Ishikawa (cell line): ENCODE data around the gene PTPN7.

Source experiments
- CEBPB ChIP-seq: IDR thresholded peaks from 2 replicates; pipeline ENCODE4 v1.6.1; 2012
- CREB1 ChIP-seq: IDR thresholded peaks from 2 replicates; pipeline ENCODE4 v1.6.1; 2012; ENCODE audit warnings: low read depth
- EGR1 ChIP-seq: IDR thresholded peaks from 2 replicates; pipeline ENCODE4 v1.6.1; 2012
- EP300 ChIP-seq: IDR thresholded peaks from 2 replicates; pipeline ENCODE4 v1.6.1; 2012; ENCODE audit warnings: borderline replicate concordance
- FOXM1 ChIP-seq: IDR thresholded peaks from 2 replicates; pipeline ENCODE4 v1.6.1; 2012; ENCODE audit warnings: low read depth, borderline replicate concordance
- MAX ChIP-seq: IDR thresholded peaks from 2 replicates; pipeline ENCODE4 v1.6.1; 2012
- NFIC ChIP-seq: IDR thresholded peaks from 2 replicates; pipeline ENCODE4 v1.6.1; 2012
- RAD21 ChIP-seq: IDR thresholded peaks from 2 replicates; pipeline ENCODE4 v1.6.1; 2012; ENCODE audit warnings: low read depth
- REST ChIP-seq: IDR thresholded peaks from 2 replicates; pipeline ENCODE4 v1.6.1; 2012; ENCODE audit warnings: low read depth, mild to moderate bottlenecking
- TAF1 ChIP-seq: IDR thresholded peaks from 2 replicates; pipeline ENCODE4 v1.6.1; 2012; ENCODE audit warnings: low read depth, mild to moderate bottlenecking
- TCF12 ChIP-seq: IDR thresholded peaks from 2 replicates; pipeline ENCODE4 v1.6.1; 2012; ENCODE audit warnings: low read depth
- TEAD4 ChIP-seq: IDR thresholded peaks from 2 replicates; pipeline ENCODE4 v1.6.1; 2012
- USF1 ChIP-seq: IDR thresholded peaks from 2 replicates; pipeline ENCODE4 v1.6.1; 2012
- YY1 ChIP-seq: IDR thresholded peaks from 2 replicates; pipeline ENCODE4 v1.6.1; 2012; ENCODE audit warnings: low read depth
- ZBTB7A ChIP-seq: IDR thresholded peaks from 2 replicates; pipeline ENCODE4 v1.6.1; 2012; ENCODE audit warnings: low read depth

PTPN7 gene

GRCh38 chr1:202170726-202171125 is 10.3 kb upstream of the PTPN7 start:
- TF ChIP-seq EGR1 (no peak), USF1 (no peak), CEBPB (no peak), MAX (no peak)

GRCh38 chr1:202168861-202169260 is 8.5 kb upstream of the PTPN7 start:
- no peak for TF ChIP-seq CEBPB
- no peak for TF ChIP-seq TCF12
- no peak for TF ChIP-seq TAF1
- no peak for TF ChIP-seq FOXM1
- no peak for TF ChIP-seq REST
- TF ChIP-seq ZBTB7A, result no peak
- TF ChIP-seq YY1, result no peak
- no peak for TF ChIP-seq USF1
- TF ChIP-seq RAD21, result no peak
- TF ChIP-seq NFIC, result no peak
- TF ChIP-seq MAX, result no peak

- TF ChIP-seq TCF12, result no peak
- TF ChIP-seq CREB1, result no peak
- no peak for TF ChIP-seq CEBPB
- no peak for TF ChIP-seq USF1
- no peak for TF ChIP-seq TEAD4
- TF ChIP-seq REST, result no peak
- no peak for TF ChIP-seq EGR1
- TF ChIP-seq YY1, result no peak
- TF ChIP-seq RAD21, result no peak
- TF ChIP-seq TAF1, result no peak
- no peak for TF ChIP-seq FOXM1
- TF ChIP-seq ZBTB7A, result no peak
Observed at GRCh38 chr1:202167708-202168415, 7.5 kb upstream of the PTPN7 start.

- TF ChIP-seq USF1 (no peak), CREB1 (no peak)
Observed at GRCh38 chr1:202165942-202166843, 5.8 kb upstream of the PTPN7 start.

GRCh38 chr1:202165267-202165941 is 5.0 kb upstream of the PTPN7 start:
- TF ChIP-seq FOXM1 (no peak), RAD21 (no peak), CREB1 (no peak), NFIC (no peak), YY1 (no peak), TAF1 (no peak), EGR1 (no peak), CEBPB (no peak), USF1 (no peak), EP300 (no peak), MAX (no peak), TEAD4 (no peak), ZBTB7A (no peak), TCF12 (no peak), REST (no peak)
